Activated CD4-positive, alpha-beta T cell treated with anti-CD3 and anti-CD28 coated beads, Interleukin-2, Interleukin-6, amounts not matched to agents 100 ng/mL and 50 ng/mL, durations not matched to agents 16 hours and 8 hours (primary cell): ENCODE data around the gene EPHB3.
A peak's percentile ranks its signal among the peaks of the same experiment; 100 is the strongest.

ENCODE experiments used
- DNase-seq: peaks from one replicate; pipeline ENCODE4 v3.0.0-alpha.2; 2020

Gene EPHB3

GRCh38 chr3:184543843-184544512 is 17.6 kb upstream of the EPHB3 start:
- peak; percentile 85 for DNase-seq

- no peak for DNase-seq
These were observed 17.1 kb upstream of the EPHB3 start for GRCh38 chr3:184544513-184544861.

- no peak for DNase-seq
These were observed 15.8 kb upstream of the EPHB3 start for GRCh38 chr3:184545769-184546168.

DNA sequence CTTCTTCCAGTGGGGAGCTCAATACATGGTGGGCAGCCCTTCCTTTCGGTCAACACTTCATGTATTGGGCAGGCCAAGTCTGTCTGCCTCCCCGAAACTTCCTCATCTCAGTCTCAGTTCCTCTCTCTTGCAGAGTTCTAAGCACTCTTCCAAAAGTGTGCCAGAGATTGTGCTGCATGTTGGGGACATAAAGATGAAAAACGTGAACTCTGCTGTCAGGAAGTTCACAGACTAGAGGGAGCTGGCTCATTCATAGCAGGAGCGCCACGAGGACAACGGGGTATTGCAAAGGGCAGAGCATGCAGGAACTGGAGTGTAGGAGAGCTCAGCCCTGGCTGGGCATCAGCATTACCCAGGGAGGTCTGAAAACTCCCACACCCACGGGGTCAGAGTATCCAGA is 15.3 kb upstream of the EPHB3 start:
- no peak for DNase-seq

GRCh38 chr3:184549796-184550577 is 11.6 kb upstream of the EPHB3 start:
- no peak for DNase-seq

DNA sequence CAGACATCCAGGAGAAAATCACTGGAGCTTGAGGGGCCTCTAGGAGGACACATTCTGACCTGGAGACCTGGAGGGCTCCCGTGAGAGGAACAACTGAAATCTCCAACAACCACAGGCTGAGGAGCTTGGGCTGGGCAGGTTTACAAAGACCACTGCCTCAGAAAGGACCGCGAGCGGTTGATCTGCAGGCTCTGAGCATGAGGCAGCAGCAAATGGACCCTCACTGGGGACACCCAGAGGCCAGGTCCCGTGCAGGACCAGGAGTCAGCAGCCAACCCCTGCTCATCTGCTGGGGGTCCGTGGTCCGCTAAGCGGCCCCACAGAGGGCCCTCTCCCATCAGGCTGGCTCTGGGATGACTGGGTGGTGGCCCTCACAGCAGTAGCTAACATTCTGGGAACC is 10.5 kb upstream of the EPHB3 start:
- no peak for DNase-seq

DNA sequence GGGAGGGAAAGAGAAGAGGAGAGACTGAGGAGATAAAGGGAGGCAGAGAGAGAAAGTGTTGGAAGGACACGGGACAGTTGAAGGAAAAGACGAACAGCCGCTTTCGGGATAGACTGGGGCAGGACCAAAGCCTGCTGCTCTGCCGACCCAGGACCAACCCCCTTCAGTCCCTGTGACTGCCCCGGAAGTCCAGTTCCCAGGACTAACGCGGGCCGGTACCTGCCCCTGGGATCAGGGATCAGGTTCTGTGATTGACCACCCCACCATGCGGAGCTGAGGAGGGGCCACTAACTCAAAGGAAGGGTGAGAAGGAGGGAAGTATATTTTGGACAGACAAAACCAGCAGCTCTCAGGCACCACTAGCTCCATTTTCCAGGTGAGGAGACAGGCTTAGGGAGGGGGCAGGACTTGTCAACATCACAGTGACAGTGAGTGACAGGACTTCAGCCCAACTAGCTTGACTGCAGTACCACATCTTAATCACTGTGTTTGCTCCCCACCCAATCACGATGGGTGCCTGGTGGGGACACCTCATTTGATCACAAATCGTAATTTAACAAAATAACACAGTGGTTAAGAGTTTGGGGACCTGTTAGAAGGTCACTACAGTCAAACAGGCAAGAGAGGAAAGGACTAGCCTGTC is 9.8 kb upstream of the EPHB3 start:
- no peak for DNase-seq

- no peak for DNase-seq
These were observed 9.3 kb upstream of the EPHB3 start for GRCh38 chr3:184552296-184552695.

- DNase-seq, result no peak
These were observed 8.7 kb upstream of the EPHB3 start for GRCh38 chr3:184552863-184553262.

DNA sequence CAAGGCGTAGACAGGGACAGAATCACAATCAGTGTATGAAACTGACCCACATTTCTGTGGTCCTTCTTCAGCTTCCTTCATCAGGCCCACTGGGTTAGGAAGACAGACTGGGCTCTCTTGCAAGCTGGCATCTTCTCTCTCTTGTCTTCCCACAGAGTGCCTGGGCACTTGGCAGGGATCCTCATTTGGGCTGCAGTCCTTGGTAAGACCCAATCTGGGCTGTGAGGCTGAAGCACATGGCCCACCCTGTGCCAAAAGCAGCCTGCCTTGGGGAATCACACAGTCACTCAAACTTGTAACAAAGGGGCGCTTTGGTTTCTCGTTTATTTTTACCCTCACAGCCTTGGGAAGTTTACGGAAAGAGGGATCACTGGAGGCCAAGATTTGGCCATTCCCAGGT is 8.2 kb upstream of the EPHB3 start:
- no peak for DNase-seq

DNA sequence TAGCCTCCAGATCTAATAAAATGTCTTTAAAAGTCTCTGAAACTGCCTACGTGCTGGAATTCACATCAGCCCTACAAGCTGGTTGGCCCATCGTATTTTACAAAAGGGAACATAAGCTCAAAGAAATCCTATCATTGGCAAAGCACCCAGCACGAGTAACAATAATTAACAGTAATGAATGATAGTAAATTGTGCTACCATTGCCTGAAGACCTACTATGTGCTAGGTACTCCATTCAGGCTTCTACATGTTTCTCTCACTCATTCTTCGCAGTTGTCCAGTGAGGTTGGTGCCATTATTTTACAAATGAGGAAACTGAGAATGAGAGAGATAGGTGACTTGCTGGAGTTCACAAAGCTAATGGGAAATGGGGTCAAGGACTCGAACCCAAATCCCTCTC is 7.1 kb upstream of the EPHB3 start:
- DNase-seq, result no peak

GRCh38 chr3:184556582-184557347 is 4.8 kb upstream of the EPHB3 start:
- DNase-seq, result no peak

GRCh38 chr3:184557348-184557950 is 4.1 kb upstream of the EPHB3 start:
- DNase-seq, result no peak

DNA sequence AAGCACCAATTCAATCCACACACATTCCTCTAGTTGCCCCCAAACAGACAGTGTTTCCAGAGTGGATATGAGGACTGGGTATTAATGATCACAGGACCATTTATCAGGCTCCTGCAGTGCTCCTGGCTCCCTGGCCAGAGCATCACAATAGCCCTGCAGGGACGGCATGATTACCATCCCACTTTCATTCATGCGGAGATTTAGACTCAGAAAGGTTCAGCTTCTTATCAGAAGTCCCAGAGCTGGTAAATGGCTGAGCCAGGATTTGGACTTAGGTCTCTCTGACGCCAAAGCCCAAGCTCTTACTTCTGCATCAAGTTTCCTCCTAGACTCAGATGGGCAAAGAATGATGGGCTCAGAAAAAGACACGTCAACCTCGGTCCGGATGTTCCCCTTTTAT is 2.9 kb upstream of the EPHB3 start:
- no peak for DNase-seq

DNA sequence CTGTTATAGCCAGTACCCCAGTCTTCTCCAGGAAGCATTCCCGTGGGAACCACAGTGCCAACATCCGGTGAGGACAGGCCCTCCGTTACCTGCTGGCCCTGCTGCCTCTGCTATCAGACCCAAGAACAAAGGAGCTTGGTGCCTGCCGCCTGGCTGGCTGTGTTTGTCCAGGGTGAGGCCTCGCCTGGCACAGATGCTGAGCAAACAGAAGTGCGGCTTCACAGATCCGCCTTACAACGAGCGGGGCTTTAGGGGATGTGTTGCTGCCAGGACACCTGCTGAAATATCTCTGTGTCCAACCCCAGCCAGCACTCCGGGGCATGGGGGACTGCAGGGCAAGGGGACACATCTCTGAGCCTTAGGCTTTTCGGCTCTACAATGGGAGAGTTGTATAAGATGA is 2.2 kb upstream of the EPHB3 start:
- DNase-seq, result no peak

DNA sequence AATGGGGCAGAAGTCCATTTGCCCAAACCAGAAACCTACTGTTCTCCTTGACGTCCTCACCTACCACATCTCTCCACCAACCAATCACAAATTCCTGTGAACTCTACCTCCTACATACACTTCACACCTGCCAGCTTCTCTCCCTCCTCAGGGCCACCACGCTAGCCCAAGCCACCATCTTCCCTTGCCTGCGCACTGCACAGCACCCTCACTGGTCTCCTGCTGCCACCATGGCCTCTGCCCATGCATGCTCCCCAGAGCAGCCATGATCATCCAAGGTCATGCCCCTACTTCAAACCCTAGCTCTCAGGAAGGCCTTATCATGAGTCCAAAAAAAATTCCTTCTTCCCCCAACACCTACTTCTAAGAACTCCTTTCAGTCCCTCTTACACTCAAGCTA is 1.1 kb upstream of the EPHB3 start:
- no peak for DNase-seq

GRCh38 chr3:184561913-184562877 is 610 bp downstream of the EPHB3 start:
- no peak for DNase-seq

- no peak for DNase-seq
These were observed 1.4 kb downstream of the EPHB3 start for GRCh38 chr3:184562878-184563560.

GRCh38 chr3:184563561-184563925 is 2.0 kb downstream of the EPHB3 start:
- DNase-seq, result no peak

DNA sequence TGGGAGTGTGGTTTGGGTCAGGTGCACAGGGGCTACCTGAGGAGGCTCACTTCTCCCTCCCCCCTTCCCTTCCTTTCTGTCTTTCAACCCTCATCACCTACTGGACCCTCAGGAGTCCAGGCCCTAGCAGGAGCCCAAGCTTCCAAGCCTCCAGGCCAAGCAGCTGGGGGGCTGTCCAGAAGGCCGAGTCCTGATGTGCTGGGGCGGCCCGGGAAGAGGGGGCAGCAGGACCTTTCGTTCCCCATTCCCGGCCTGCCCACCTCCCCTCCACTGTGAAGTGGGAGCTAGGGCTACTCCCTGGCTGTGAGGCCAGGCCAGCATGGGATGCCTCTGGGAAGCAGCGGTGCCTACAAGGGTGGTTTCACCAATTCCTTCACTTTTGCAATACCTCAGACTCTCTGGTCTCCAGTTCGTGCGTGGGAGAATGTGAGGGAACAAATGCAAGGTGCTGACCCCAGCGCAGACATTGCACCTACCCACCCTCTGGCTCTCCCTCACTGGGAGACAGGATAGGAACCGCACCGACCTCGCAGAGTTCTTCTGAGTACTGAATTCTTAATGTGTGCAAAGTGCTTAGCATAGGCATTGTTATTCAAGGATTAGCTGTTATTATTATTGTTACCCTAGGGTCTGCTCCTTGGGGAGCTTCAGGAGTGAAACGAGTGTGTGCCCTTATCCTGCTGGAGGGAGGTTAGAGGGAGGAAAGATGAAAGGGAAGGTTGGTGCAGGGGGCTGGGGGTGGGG is 2.5 kb downstream of the EPHB3 start:
- DNase-seq, result no peak
